ENCODE data around the gene RTEL1.

DNA sequence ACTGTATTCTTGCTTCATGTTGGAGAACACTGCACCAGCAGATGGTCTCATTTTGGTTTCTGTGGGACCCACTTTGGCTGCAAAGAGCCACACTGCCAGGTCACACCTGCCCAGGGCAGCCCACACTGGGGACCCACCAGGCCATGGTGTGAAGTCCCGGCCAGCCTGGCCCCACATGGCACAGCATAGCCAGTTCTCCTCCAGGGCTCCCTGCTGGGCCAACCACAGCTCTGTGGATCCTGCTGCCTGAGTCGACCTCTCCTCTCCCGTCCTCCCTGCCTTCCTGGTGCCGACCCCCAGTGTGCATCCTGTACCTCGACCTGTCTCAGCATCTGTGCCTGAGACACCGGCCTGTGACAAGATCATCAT lies 46.6 kb downstream of the RTEL1 start:
- TF ChIP-seq REST (IDR thresholded peaks at IDR 0.05; ENCODE audit: low read depth) (no peak), POLR2A (IDR thresholded peaks at IDR 0.05; ENCODE audit: borderline replicate concordance, extremely low read depth, insufficient read depth, insufficient read length) (no peak), SRF (IDR thresholded peaks at IDR 0.05; ENCODE audit: low read depth) (no peak), CEBPB (IDR thresholded peaks at IDR 0.05; ENCODE audit: low read depth) (no peak), EZH2phosphoT487 (IDR thresholded peaks at IDR 0.05; ENCODE audit: borderline replicate concordance) (no peak), EZH2 (IDR thresholded peaks at IDR 0.05) (no peak), MAX (IDR thresholded peaks at IDR 0.05) (no peak), RAD21 (IDR thresholded peaks at IDR 0.05; ENCODE audit: low read depth) (no peak), POLR2AphosphoS5 (IDR thresholded peaks at IDR 0.05; ENCODE audit: low read depth, low read length) (no peak), SIN3A (IDR thresholded peaks at IDR 0.05; ENCODE audit: low read depth) (no peak)
- TF ChIP-seq, protein P1, sequence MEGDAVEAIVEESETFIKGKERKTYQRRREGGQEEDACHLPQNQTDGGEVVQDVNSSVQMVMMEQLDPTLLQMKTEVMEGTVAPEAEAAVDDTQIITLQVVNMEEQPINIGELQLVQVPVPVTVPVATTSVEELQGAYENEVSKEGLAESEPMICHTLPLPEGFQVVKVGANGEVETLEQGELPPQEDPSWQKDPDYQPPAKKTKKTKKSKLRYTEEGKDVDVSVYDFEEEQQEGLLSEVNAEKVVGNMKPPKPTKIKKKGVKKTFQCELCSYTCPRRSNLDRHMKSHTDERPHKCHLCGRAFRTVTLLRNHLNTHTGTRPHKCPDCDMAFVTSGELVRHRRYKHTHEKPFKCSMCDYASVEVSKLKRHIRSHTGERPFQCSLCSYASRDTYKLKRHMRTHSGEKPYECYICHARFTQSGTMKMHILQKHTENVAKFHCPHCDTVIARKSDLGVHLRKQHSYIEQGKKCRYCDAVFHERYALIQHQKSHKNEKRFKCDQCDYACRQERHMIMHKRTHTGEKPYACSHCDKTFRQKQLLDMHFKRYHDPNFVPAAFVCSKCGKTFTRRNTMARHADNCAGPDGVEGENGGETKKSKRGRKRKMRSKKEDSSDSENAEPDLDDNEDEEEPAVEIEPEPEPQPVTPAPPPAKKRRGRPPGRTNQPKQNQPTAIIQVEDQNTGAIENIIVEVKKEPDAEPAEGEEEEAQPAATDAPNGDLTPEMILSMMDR (IDR thresholded peaks at IDR 0.05 in 2 of 3, conservative IDR thresholded peaks at IDR 0.05 in 1 of 3; ENCODE audit: borderline replicate concordance in 1 of 3, insufficient read depth in 1 of 3, low read depth in 2 of 3, low read length in 2 of 3) = no peak

Data from HCT116 (cell line).